IMR-90 (cell line): Measurements from ENCODE around the gene CD151. TPM values are rescaled to one million over a fixed set of nuclear protein-coding genes. Genes with fewer than 3 reads are reported as not detected.

ENCODE experiments used
- ATAC-seq: fragments of 200-7000 bp; cut with Tn5 transposase; 2 replicates; pipeline ENCODE4 v1.9.1; 2020; ENCODE audit warnings: low read depth, mild to moderate bottlenecking, moderate library complexity
- BruUV-seq: library from RNA; stranded (reverse); fragments of 400-500 nt; replicated peaks from 2 replicates; lab custom pipeline; 2021; lab: Mats Ljungman, UMichigan
- CTCF ChIA-PET: fragments of 300-600 bp; formaldehyde crosslinking; extraction: SDS; loops from one replicate; lab custom pipeline; 2021; ENCODE audit warnings: antibody characterized with exemption; lab: Yijun Ruan, JAX
- POLR2A ChIA-PET: fragments of 300-600 bp; sonication (Branson Sonifier 250); formaldehyde crosslinking; loops from one replicate; lab custom pipeline; 2022; ENCODE audit warnings: antibody characterized with exemption; ENCODE audit not compliant: unreplicated experiment; lab: Charles Lee
- DNase-seq: peaks from one replicate; pipeline ENCODE4 v3.0.0; 2013
- H2AFZ ChIP-seq: replicated peaks from 2 replicates; pipeline ENCODE3; 2013; ENCODE audit warnings: low read length, mild to moderate bottlenecking; ENCODE audit not compliant: poor library complexity
- H2AK5ac ChIP-seq: 2 replicates; pipeline ENCODE4 v1.6.1; 2013; ENCODE audit warnings: low read depth, low read length, inconsistent platforms
- H2AK9ac ChIP-seq: replicated peaks from 2 replicates; pipeline ENCODE3; 2013; ENCODE audit warnings: mild to moderate bottlenecking, low read depth, low read length, moderate library complexity; ENCODE audit not compliant: poor library complexity
- H2BK120ac ChIP-seq: 2 replicates; pipeline ENCODE4 v1.6.1; 2013; ENCODE audit warnings: low read depth, low read length, inconsistent platforms
- H2BK15ac ChIP-seq: 3 replicates; pipeline ENCODE4 v1.6.1; 2013; ENCODE audit warnings: low read depth, low read length, inconsistent platforms
- H2BK20ac ChIP-seq: 2 replicates; pipeline ENCODE4 v1.6.1; 2013; ENCODE audit warnings: low read depth, mild to moderate bottlenecking, inconsistent platforms, low read length, moderate library complexity
- H2BK5ac ChIP-seq: 2 replicates; pipeline ENCODE4 v1.6.1; 2013; ENCODE audit warnings: mild to moderate bottlenecking, low read depth, low read length, inconsistent platforms; ENCODE audit not compliant: poor library complexity, severe bottlenecking
- H3K14ac ChIP-seq: replicated peaks from 2 replicates; pipeline ENCODE4 v1.6.1; 2013; ENCODE audit warnings: low read depth, low read length, inconsistent platforms
- H3K18ac ChIP-seq: 2 replicates; pipeline ENCODE4 v1.6.1; 2013; ENCODE audit warnings: low read depth, low read length, control low read depth
- H3K23ac ChIP-seq: 2 replicates; pipeline ENCODE4 v1.6.1; 2013; ENCODE audit warnings: low read depth, low read length, inconsistent platforms
- H3K27ac ChIP-seq: 2 replicates; pipeline ENCODE4 v1.5.1; 2013; ENCODE audit warnings: mild to moderate bottlenecking, control low read depth, low read length; ENCODE audit not compliant: insufficient read depth
- H3K27me3 ChIP-seq: 2 replicates; pipeline ENCODE4 v1.6.1; 2013; ENCODE audit warnings: low read length; ENCODE audit not compliant: control insufficient read depth, insufficient read depth
- H3K36me3 ChIP-seq: 2 replicates; pipeline ENCODE4 v1.6.1; 2013; ENCODE audit warnings: low read length, mixed read lengths; ENCODE audit not compliant: control insufficient read depth, insufficient read depth
- H3K4ac ChIP-seq: 2 replicates; pipeline ENCODE4 v1.6.1; 2013; ENCODE audit warnings: low read depth, low read length, inconsistent platforms
- H3K4me1 ChIP-seq: 2 replicates; pipeline ENCODE4 v1.6.1; 2013; ENCODE audit warnings: low read length, mixed read lengths; ENCODE audit not compliant: control insufficient read depth, insufficient read depth
- H3K4me2 ChIP-seq: 2 replicates; pipeline ENCODE4 v1.6.1; 2013; ENCODE audit warnings: low read depth, mild to moderate bottlenecking, control low read depth, low read length, moderate library complexity
- H3K4me3 ChIP-seq: 2 replicates; pipeline ENCODE4 v1.5.1; 2013; ENCODE audit warnings: low read depth, mild to moderate bottlenecking, control low read depth, low read length, moderate library complexity; ENCODE audit not compliant: insufficient read depth
- H3K56ac ChIP-seq: 2 replicates; pipeline ENCODE4 v1.6.1; 2013; ENCODE audit warnings: low read length, inconsistent platforms; ENCODE audit not compliant: insufficient read depth; ENCODE audit errors: extremely low read depth
- H3K79me1 ChIP-seq, 2 experiments: 2 replicates each; pipeline ENCODE4 v1.6.1; 2013; ENCODE audit warnings: low read length in 2 of 2, inconsistent platforms in 1 of 2, low read depth in 1 of 2
- H3K9ac ChIP-seq: 2 replicates; pipeline ENCODE4 v1.6.1; 2013; ENCODE audit warnings: low read depth, low read length, control low read depth
- H3K9me1 ChIP-seq: 2 replicates; pipeline ENCODE4 v1.6.1; 2013; ENCODE audit warnings: low read length, inconsistent platforms; ENCODE audit not compliant: insufficient read depth
- H3K9me3 ChIP-seq: 2 replicates; pipeline ENCODE4 v1.6.1; 2013; ENCODE audit warnings: low read length; ENCODE audit not compliant: control insufficient read depth, insufficient read depth
- H4K20me1 ChIP-seq: 2 replicates; pipeline ENCODE4 v1.6.1; 2013; ENCODE audit warnings: low read length, inconsistent platforms; ENCODE audit not compliant: insufficient read depth
- H4K5ac ChIP-seq: 2 replicates; pipeline ENCODE4 v1.6.1; 2013; ENCODE audit warnings: mild to moderate bottlenecking, low read depth, low read length, control low read depth
- H4K8ac ChIP-seq, 2 experiments: 2 replicates each; pipeline ENCODE4 v1.6.1; 2013; ENCODE audit warnings: low read depth in 2 of 2, low read length in 2 of 2, control low read depth in 1 of 2, inconsistent platforms in 1 of 2
- H4K91ac ChIP-seq: 2 replicates; pipeline ENCODE4 v1.6.1; 2013; ENCODE audit warnings: low read depth, low read length, inconsistent platforms; ENCODE audit not compliant: insufficient read depth
- BHLHE40 ChIP-seq: fragments of 150-350 bp; IDR thresholded peaks from 2 replicates; pipeline ENCODE4 v1.6.1; 2016; ENCODE audit warnings: mild to moderate bottlenecking, low read depth, low read length
- CEBPB ChIP-seq: IDR thresholded peaks from 2 replicates; pipeline ENCODE4 v1.6.1; 2012; ENCODE audit warnings: low read depth, low read length, improper control_type of control experiment
- CHD1 ChIP-seq: IDR thresholded peaks from 2 replicates; pipeline ENCODE4 v1.6.1; 2012; ENCODE audit warnings: low read depth, low read length, improper control_type of control experiment
- MAFK ChIP-seq: IDR thresholded peaks from 2 replicates; pipeline ENCODE4 v1.6.1; 2012; ENCODE audit warnings: low read depth, low read length, improper control_type of control experiment
- MXI1 ChIP-seq: IDR thresholded peaks from 2 replicates; pipeline ENCODE4 v1.6.1; 2012; ENCODE audit warnings: low read depth, mild to moderate bottlenecking, low read length, moderate library complexity, borderline replicate concordance
- NFE2L2 ChIP-seq: fragments of 150-350 bp; IDR thresholded peaks from 2 replicates; pipeline ENCODE4 v1.6.1; 2016; ENCODE audit warnings: low read depth, mild to moderate bottlenecking, low read length
- RAD21 ChIP-seq: IDR thresholded peaks from 2 replicates; pipeline ENCODE4 v1.6.1; 2012; ENCODE audit warnings: low read length, improper control_type of control experiment
- RCOR1 ChIP-seq: IDR thresholded peaks from 2 replicates; pipeline ENCODE4 v1.6.1; 2012; ENCODE audit warnings: mild to moderate bottlenecking, low read length, improper control_type of control experiment; ENCODE audit not compliant: insufficient replicate concordance
- SMC3 ChIP-seq: fragments of 150-350 bp; IDR thresholded peaks from 2 replicates; pipeline ENCODE4 v1.6.1; 2016; ENCODE audit warnings: low read depth, mild to moderate bottlenecking, antibody characterized with exemption, low read length, moderate library complexity
- WGBS, 2 experiments: methylation state at CpG; one replicate each; pipeline versions ENCODE4 v1.1.5 to v1.1.7; 2013; ENCODE audit warnings: missing lambda C conversion rate in 2 of 2; ENCODE audit not compliant: insufficient read length in 1 of 2; ENCODE audit errors: extremely low coverage in 2 of 2; 5-methylcytosine and 5-hydroxymethylcytosine counted together
- dilution Hi-C: fragments of 300-500 bp; cut with HindIII; formaldehyde crosslinking; loops from one replicate; pipeline ENCODE4 v1.14.3; 2018; ENCODE audit warnings: low sequenced_read_pairs; ENCODE audit not compliant: unreplicated experiment
- in situ Hi-C: fragments of 300-500 bp; cut with MboI; formaldehyde crosslinking; loops from 3 replicates; pipeline ENCODE4 v1.14.3; 2019; ENCODE audit warnings: low sequenced_read_pairs, inconsistent platforms, mixed read lengths
- intact Hi-C: fragments of 100-400 bp; cut with micrococcal nuclease; formaldehyde crosslinking; loops from 2 replicates; pipeline ENCODE4 v1.10.0; 2022
- polyA plus RNA-seq, 3 experiments: library from polyadenylated mRNA; depleted of rRNA; stranded (reverse); fragments of >200 nt; gene quantifications; 2 replicates each; pipeline ENCODE4 v1.2.3, GENCODE V29; 2012; ENCODE audit warnings: low replicate concordance in 1 of 3
- total RNA-seq: library from RNA; depleted of rRNA; stranded (reverse); fragments of >200 nt; gene quantifications from 2 replicates; pipeline ENCODE4 v1.2.3, GENCODE V29; 2012

CD151 gene
- total and polyA plus RNA-seq, 2 of the 4 experiments (the other 2 are of a cell fraction) = 1,150 to 1,267 TPM

DNA sequence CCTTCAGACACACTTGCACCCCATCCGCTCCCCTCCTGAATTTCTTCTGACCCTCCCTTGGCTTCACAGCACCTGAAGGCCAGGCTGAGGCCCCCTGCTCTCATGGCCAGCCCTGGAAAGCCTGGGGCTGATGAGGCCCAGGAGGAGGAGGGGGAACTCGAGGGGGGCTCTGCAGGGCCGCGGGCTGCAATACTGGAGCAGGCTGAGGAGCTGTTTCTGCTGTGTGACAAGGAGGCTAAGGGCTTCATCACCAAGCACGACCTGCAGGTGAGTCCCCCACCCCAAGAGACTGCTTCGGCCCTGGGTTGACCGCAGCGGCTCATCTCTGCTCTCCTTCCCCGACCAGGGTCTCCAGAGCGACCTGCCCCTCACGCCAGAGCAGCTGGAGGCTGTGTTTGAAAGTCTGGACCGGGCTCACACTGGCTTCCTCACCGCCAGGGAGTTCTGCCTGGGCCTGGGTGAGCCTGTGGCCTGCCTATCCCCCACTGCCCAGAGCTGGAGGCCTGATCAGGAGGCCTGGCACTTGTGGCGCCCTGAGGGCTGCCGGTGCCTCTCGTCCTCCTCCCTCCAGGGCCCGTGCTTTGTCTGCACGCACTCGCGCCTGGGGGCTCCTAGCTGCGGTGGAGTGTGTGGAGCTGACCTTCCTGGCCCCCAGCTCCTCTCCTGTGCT lies 4.1 kb upstream of the CD151 start:
- ChIA-PET POLR2A (no interaction called here), CTCF (no interaction called here)
- H2BK5ac ChIP-seq = peak overlapping the region; percentile 56
- WGBS, 2 experiments = 62% methylated on average over 6 of the region's 21 CpGs; no CpG with 5 or more reads in 1 of the 2 experiments
- no peak overlapping the region for H3K56ac ChIP-seq
- peak overlapping the region; percentile 87 to 95; a peak in 2 of 4 replicates for H4K8ac ChIP-seq
- H2AK5ac ChIP-seq = peak overlapping the region; percentile 24; the same call in 1 of the 2 replicates
- H3K14ac ChIP-seq = 0 out of 2 replicates have a peak overlapping the region, but pooled peaks have one; percentile 39
- DNase-seq (no peak), ATAC-seq (no peak)
- no peak overlapping the region for H3K4me2 ChIP-seq
- H3K4ac ChIP-seq = peak overlapping the region; percentile 43
- peaks cover 25% of the 10 kb centered on the region for H3K4me1 ChIP-seq
- peak overlapping the region; percentile 18; the same call in 1 of the 2 replicates for H2BK120ac ChIP-seq
- peak overlapping the region; percentile 71 for H4K91ac ChIP-seq
- no peak overlapping the region for H2BK15ac ChIP-seq
- peaks cover 6% of the 10 kb centered on the region; the same call in 1 of the 2 replicates for H3K27me3 ChIP-seq
- H3K18ac ChIP-seq = no peak overlapping the region
- H2AFZ ChIP-seq = peak overlapping the region; percentile 90
- peak overlapping the region; percentile 31 for H2AK9ac ChIP-seq
- H3K23ac ChIP-seq = 0 out of 2 replicates have a peak overlapping the region, but pooled peaks have one; percentile 34
- no peak for TF ChIP-seq NFE2L2
- no peak for TF ChIP-seq CHD1
- no peak for TF ChIP-seq BHLHE40
- no peak for TF ChIP-seq RCOR1
- no peak for TF ChIP-seq SMC3
- TF ChIP-seq CEBPB = no peak
- TF ChIP-seq RAD21 = no peak
- no peak for TF ChIP-seq MAFK
- no peak for TF ChIP-seq MXI1
- H3K9ac ChIP-seq = no peak overlapping the region
- dilution Hi-C loops = no loop called here
- in situ Hi-C loops = no loop called here
- H4K5ac ChIP-seq = no peak overlapping the region; the same call in 1 of the 2 replicates
- no peaks in the 10 kb centered on the region for H3K9me3 ChIP-seq
- BruUV-seq = no TSS peak
- peaks cover 26% of the 10 kb centered on the region for H4K20me1 ChIP-seq
- H3K9me1 ChIP-seq = peaks cover 6% of the 10 kb centered on the region; the same call in 1 of the 2 replicates
- no peak overlapping the region for H3K4me3 ChIP-seq
- peaks cover 3 to 13% of the 10 kb centered on the region in 2 experiments for H3K79me1 ChIP-seq
- intact Hi-C loops = no loop called here
- H2BK20ac ChIP-seq = no peak overlapping the region
- no peak overlapping the region for H3K27ac ChIP-seq
- peaks cover 18% of the 10 kb centered on the region; the same call in 1 of the 2 replicates for H3K36me3 ChIP-seq
